HepG2 (cell line): ENCODE measurements around the gene WDSUB1. TPM values are rescaled to one million over a fixed set of nuclear protein-coding genes. Genes with fewer than 3 reads are reported as not detected.
A peak's percentile ranks its signal among the peaks of the same experiment; 100 is the strongest.

Source experiments
- BHLHE40 ChIP-seq: IDR thresholded peaks from 2 replicates; pipeline ENCODE4 v1.6.1; 2011; ENCODE audit warnings: low read length, improper control_type of control experiment
- CC2D1A ChIP-seq: sonication (generic); formaldehyde crosslinking; IDR thresholded peaks from 2 replicates; pipeline ENCODE4 v1.8.1; 2023; ENCODE audit warnings: mild to moderate bottlenecking, missing genetic modification reagents
- MLLT10 ChIP-seq: sonication (generic); formaldehyde crosslinking; IDR thresholded peaks from 2 replicates; pipeline ENCODE4 v1.4.0; 2020; ENCODE audit warnings: missing genetic modification reagents
- NFIB ChIP-seq: sonication (generic); formaldehyde crosslinking; IDR thresholded peaks from 2 replicates; pipeline ENCODE4 v1.9.0; 2021; ENCODE audit warnings: missing genetic modification reagents, mild to moderate bottlenecking, borderline replicate concordance
- SMARCE1 ChIP-seq: fragments of 450-650 bp; IDR thresholded peaks from 2 replicates; pipeline ENCODE4 v1.6.1; 2017; ENCODE audit warnings: borderline replicate concordance
- TARDBP ChIP-seq: sonication (generic); formaldehyde crosslinking; IDR thresholded peaks from 2 replicates; pipeline ENCODE4 v1.8.0; 2022; ENCODE audit warnings: mild to moderate bottlenecking, missing genetic modification reagents
- TIGD3 ChIP-seq: sonication (generic); formaldehyde crosslinking; IDR thresholded peaks from 2 replicates; pipeline ENCODE4 v1.5.1; 2020; ENCODE audit warnings: mild to moderate bottlenecking, missing genetic modification reagents, borderline replicate concordance
- ZNF205 ChIP-seq: IDR thresholded peaks from 2 replicates; pipeline ENCODE4 v1.6.1; 2018; ENCODE audit warnings: missing biosample characterization, missing genetic modification reagents
- ZNF232 ChIP-seq: sonication (generic); formaldehyde crosslinking; IDR thresholded peaks from 2 replicates; pipeline ENCODE4 v1.4.0; 2020; ENCODE audit warnings: missing genetic modification reagents, borderline replicate concordance
- ZNF260 ChIP-seq: sonication (generic); formaldehyde crosslinking; IDR thresholded peaks from 2 replicates; pipeline ENCODE4 v1.4.0; 2020; ENCODE audit warnings: missing genetic modification reagents, low read depth, mild to moderate bottlenecking, borderline replicate concordance
- ZNF441 ChIP-seq: sonication (generic); formaldehyde crosslinking; IDR thresholded peaks from 2 replicates; pipeline ENCODE4 v1.7.0; 2021; ENCODE audit warnings: missing genetic modification reagents, borderline replicate concordance
- ZNF576 ChIP-seq: sonication (generic); formaldehyde crosslinking; IDR thresholded peaks from 2 replicates; pipeline ENCODE4 v1.4.0; 2020; ENCODE audit warnings: mild to moderate bottlenecking, missing genetic modification reagents
- ZNF646 ChIP-seq: sonication (generic); formaldehyde crosslinking; IDR thresholded peaks from 2 replicates; pipeline ENCODE4 v1.9.0; 2021; ENCODE audit warnings: mild to moderate bottlenecking, missing genetic modification reagents
- ZNF740 ChIP-seq: sonication (generic); formaldehyde crosslinking; IDR thresholded peaks from 2 replicates; pipeline ENCODE4 v1.4.0; 2020; ENCODE audit warnings: missing genetic modification reagents
- ZNF776 ChIP-seq: sonication (generic); formaldehyde crosslinking; IDR thresholded peaks from 2 replicates; pipeline ENCODE4 v1.4.0; 2020; ENCODE audit warnings: mild to moderate bottlenecking, missing genetic modification reagents
- ZNF800 ChIP-seq: sonication (generic); formaldehyde crosslinking; IDR thresholded peaks from 2 replicates; pipeline ENCODE4 v1.4.0; 2020; ENCODE audit warnings: missing genetic modification reagents
- ZNF883 ChIP-seq: sonication (generic); formaldehyde crosslinking; IDR thresholded peaks from 2 replicates; pipeline ENCODE4 v1.5.1; 2020; ENCODE audit warnings: mild to moderate bottlenecking, missing genetic modification reagents; ENCODE audit errors: not compliant biosample characterization
- ZSCAN21 ChIP-seq: sonication (generic); formaldehyde crosslinking; IDR thresholded peaks from 2 replicates; pipeline ENCODE4 v1.8.0; 2022; ENCODE audit warnings: mild to moderate bottlenecking, missing genetic modification reagents, moderate library complexity, borderline replicate concordance
- polyA plus RNA-seq, 8 experiments: library from polyadenylated mRNA; depleted of rRNA in 3 of 8; stranded (reverse) in 7 of 8; unstranded in 1 of 8; fragments of >200 nt; fragmentation: Illumina TruSeq in 4 of 8; extraction: Trizol in 4 of 8; gene quantifications; 2 replicates each; pipeline versions ENCODE4 v1.2.1 to v1.2.3, GENCODE V29; 2011 to 2016; ENCODE audit warnings: low read depth in 4 of 8, missing spikeins in 1 of 8, mixed read lengths in 1 of 8; ENCODE audit not compliant: insufficient read depth in 1 of 8
- total RNA-seq, 5 experiments: library from RNA; depleted of rRNA; stranded (reverse); fragments of >200 nt; fragmentation: Illumina TruSeq; extraction: Trizol; gene quantifications; 2 replicates each; pipeline ENCODE4 v1.2.3, GENCODE V29; 2016; ENCODE audit warnings: low read depth in 1 of 5

WDSUB1 gene
- total and polyA plus RNA-seq, 2 of the 13 experiments (the other 11 are each of a cell fraction or from before 2014, with no cell fraction given), result 10.1 to 10.7 TPM

GRCh38 chr2:159211447-159212396, 74.8 kb downstream of the WDSUB1 start (continued):
- TF ChIP-seq ZNF646, result no peak
- no peak for TF ChIP-seq ZNF800 (CRISPR knock-in tag)
- no peak for TF ChIP-seq TIGD3 (CRISPR knock-in tag)
- TF ChIP-seq NFIB (CRISPR knock-in tag), result no peak
- TF ChIP-seq ZNF232 (CRISPR knock-in tag), result no peak
- TF ChIP-seq ZNF740 (CRISPR knock-in tag), result no peak
- TF ChIP-seq BHLHE40, result 0 out of 2 replicates have a peak, but pooled peaks have one; percentile 44
- no peak for TF ChIP-seq ZNF205 (CRISPR knock-in tag)
- TF ChIP-seq MLLT10 (CRISPR knock-in tag), result no peak
- TF ChIP-seq ZSCAN21 (CRISPR knock-in tag), result no peak
- TF ChIP-seq ZNF441, result no peak
- peak; percentile 42; the same call in 1 of the 2 replicates for TF ChIP-seq TARDBP (CRISPR knock-in tag)
- TF ChIP-seq SMARCE1, result no peak
- no peak for TF ChIP-seq ZNF883 (CRISPR knock-in tag)
- no peak for TF ChIP-seq ZNF776 (CRISPR knock-in tag)
- TF ChIP-seq ZNF260 (CRISPR knock-in tag), result no peak
- no peak for TF ChIP-seq ZNF576
- no peak for TF ChIP-seq CC2D1A (CRISPR knock-in tag)
